Sigmoid colon (tissue), 7 donors: Measurements from ENCODE around the gene PIAS2. TPM values are rescaled to one million over a fixed set of nuclear protein-coding genes. Genes with fewer than 3 reads are reported as not detected.
"Not testable (repeated sequence)": the region's sequence is repeated elsewhere in the genome, so short reads cannot be mapped to it uniquely, and the experiment has no call there.

Source experiments
- DNase-seq: peaks from one replicate; pipeline ENCODE4 v3.0.0-alpha.2; 2019
- H3K27ac ChIP-seq, 4 donors: fragments of 200-600 bp; sonication (generic); one replicate each; pipeline ENCODE4 v1.5.1; 2016 to 2019; ENCODE audit warnings: mild to moderate bottlenecking in 1 of 4
- H3K27me3 ChIP-seq, 3 donors: fragments of 200-600 bp; sonication (generic); one replicate each; pipeline ENCODE4 v1.5.1; 2019; ENCODE audit warnings: mild to moderate bottlenecking in 1 of 3
- H3K36me3 ChIP-seq, 4 donors: fragments of 200-600 bp; sonication (generic); one replicate each; pipeline ENCODE4 v1.5.1; 2016 to 2019
- H3K4me1 ChIP-seq, 4 donors: fragments of 200-600 bp; sonication (generic); one replicate each; pipeline ENCODE4 v1.5.1; 2017 to 2019
- H3K4me3 ChIP-seq, 4 donors: fragments of 200-600 bp; sonication (generic); one replicate each; pipeline ENCODE4 v1.5.1; 2017 to 2019; ENCODE audit warnings: mild to moderate bottlenecking in 2 of 4, moderate library complexity in 1 of 4
- H3K9me3 ChIP-seq, 4 donors: fragments of 200-600 bp in 3 of 4; sonication (generic) in 3 of 4; one replicate each; pipeline versions ENCODE4 v1.5.1 to v1.6.1; 2013 to 2019
- CTCF ChIP-seq, 4 experiments: fragments of 450-650 bp in 3 of 4; fragments of 200-600 bp in 1 of 4; IDR thresholded peaks; one replicate each; pipeline ENCODE4 v1.5.1; 2016 to 2019; ENCODE audit warnings: antibody characterized with exemption in 4 of 4, mild to moderate bottlenecking in 3 of 4, moderate library complexity in 2 of 4
- EP300 ChIP-seq, 4 donors: sonication (generic); formaldehyde crosslinking; IDR thresholded peaks; one replicate each; pipeline ENCODE4 v1.6.1; 2017; ENCODE audit warnings: antibody characterized with exemption in 4 of 4
- POLR2A ChIP-seq, 2 donors: fragments of 450-650 bp; IDR thresholded peaks; one replicate each; pipeline ENCODE4 v1.6.1; 2016; ENCODE audit warnings: antibody characterized with exemption in 2 of 2, mild to moderate bottlenecking in 2 of 2, moderate library complexity in 2 of 2
- POLR2AphosphoS5 ChIP-seq, 4 donors: sonication (generic); formaldehyde crosslinking; IDR thresholded peaks; one replicate each; pipeline ENCODE4 v1.6.1; 2017; ENCODE audit warnings: antibody characterized with exemption in 4 of 4
- WGBS, 2 donors: extraction: QIAGEN DNeasy Blood & Tissue Kit; methylation state at CpG; one replicate each; pipeline ENCODE4 v1.1.7; 2013; 5-methylcytosine and 5-hydroxymethylcytosine counted together
- intact Hi-C: fragments of 100-400 bp; cut with DNase I; formaldehyde crosslinking; loops from one replicate; pipeline ENCODE4 v1.15.1; 2023
- polyA plus RNA-seq, 3 donors: library from polyadenylated mRNA; stranded (reverse); fragments of 200-250 nt; gene quantifications; one replicate each; pipeline ENCODE4 v1.2.3, GENCODE V29; 2013
- total RNA-seq, 4 donors: library from RNA; depleted of rRNA; stranded (reverse); fragments of >200 nt; gene quantifications; one replicate each; pipeline ENCODE4 v1.1.0, GENCODE V29; 2016
- donor health status: healthy with polysubstance abuse.
- donor health status: Bipolar disorder and iron deficiency.
- donor health status: healthy.

Gene PIAS2
- total and polyA plus RNA-seq, 7 donors: 5.5 to 36.6 (median 30.0) TPM

DNA sequence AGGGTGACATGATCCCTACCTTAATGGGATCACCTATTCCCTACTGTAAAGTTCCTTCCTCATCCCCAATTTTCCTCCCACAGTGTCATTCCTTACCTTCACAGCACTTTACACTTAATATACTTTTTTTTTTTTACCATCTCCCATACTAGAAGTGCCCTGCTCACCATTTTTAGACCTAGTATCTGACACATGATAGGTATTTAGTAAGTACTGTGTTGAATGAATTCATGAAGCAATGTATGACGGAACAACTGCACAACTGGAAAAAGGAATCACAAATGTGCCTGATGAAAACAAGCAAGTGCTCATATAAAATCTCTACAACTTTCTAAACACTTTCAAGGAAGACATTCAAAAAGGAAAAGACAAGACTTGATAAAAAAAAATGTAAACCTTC lies 83.4 kb downstream of the PIAS2 start:
- Histone ChIP-seq H3K4me3 (no peak overlapping the region), H3K27ac (no peak overlapping the region), H3K4me1 (no peaks in the 10 kb centered on the region), H3K27me3 (no peaks in the 10 kb centered on the region), H3K36me3 (peaks cover 0 to 35% (median 3%) of the 10 kb centered on the region in 4 donors), H3K9me3 (no peaks in the 10 kb centered on the region)
- DNase-seq: no peak
- intact Hi-C loops: no loop called here
- TF ChIP-seq POLR2A (IDR thresholded peaks at IDR 0.05) (no peak), EP300 (IDR thresholded peaks at IDR 0.05) (no peak), CTCF (IDR thresholded peaks at IDR 0.05) (no peak), POLR2AphosphoS5 (IDR thresholded peaks at IDR 0.05) (no peak)
- 96 to 100% methylated on average over 1 of the region's 1 CpG for WGBS, 2 donors

DNA sequence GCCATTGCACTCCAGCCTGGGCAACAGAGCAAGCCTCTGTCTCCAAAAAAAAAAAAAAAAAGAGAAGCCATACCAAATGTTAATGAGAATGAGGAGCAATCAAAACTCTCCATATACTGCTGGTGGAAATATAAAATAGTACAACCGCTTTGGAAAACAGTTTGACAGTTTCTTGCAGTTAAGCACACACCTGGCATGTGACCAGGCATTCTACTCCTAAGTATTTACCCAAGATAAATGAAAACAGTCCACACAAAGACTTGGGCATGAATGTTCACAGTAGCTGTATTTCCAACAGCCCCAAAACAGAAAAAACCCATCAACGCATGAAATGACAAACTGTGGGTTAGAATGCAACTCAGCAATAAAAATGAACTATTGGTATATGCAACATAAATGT lies 84.5 kb downstream of the PIAS2 start:
- Histone ChIP-seq H3K4me3 (no peak overlapping the region), H3K27me3 (no peaks in the 10 kb centered on the region), H3K4me1 (no peaks in the 10 kb centered on the region), H3K36me3 (peaks cover 0 to 46% (median 7%) of the 10 kb centered on the region in 4 donors), H3K27ac (no peak overlapping the region), H3K9me3 (no peaks in the 10 kb centered on the region)
- TF ChIP-seq POLR2A (IDR thresholded peaks at IDR 0.05) (no peak), POLR2AphosphoS5 (IDR thresholded peaks at IDR 0.05) (no peak), EP300 (IDR thresholded peaks at IDR 0.05) (no peak), CTCF (IDR thresholded peaks at IDR 0.05) (no peak)
- intact Hi-C loops: no loop called here
- WGBS, 2 donors: 28 to 74% methylated on average over 2 of the region's 2 CpGs
- no peak for DNase-seq

- DNase-seq, H3K4me3 ChIP-seq, H3K27me3 ChIP-seq, H3K4me1 ChIP-seq, intact Hi-C loops, H3K27ac ChIP-seq, H3K9me3 ChIP-seq: not testable (repeated sequence)
- 93 to 95% methylated on average over 5 of the region's 5 CpGs for WGBS, 2 donors
- peaks cover 4 to 50% (median 10%) of the 10 kb centered on the region in 4 donors for H3K36me3 ChIP-seq
Observed at GRCh38 chr18:46832422-46832821, 84.9 kb downstream of the PIAS2 start.

DNA sequence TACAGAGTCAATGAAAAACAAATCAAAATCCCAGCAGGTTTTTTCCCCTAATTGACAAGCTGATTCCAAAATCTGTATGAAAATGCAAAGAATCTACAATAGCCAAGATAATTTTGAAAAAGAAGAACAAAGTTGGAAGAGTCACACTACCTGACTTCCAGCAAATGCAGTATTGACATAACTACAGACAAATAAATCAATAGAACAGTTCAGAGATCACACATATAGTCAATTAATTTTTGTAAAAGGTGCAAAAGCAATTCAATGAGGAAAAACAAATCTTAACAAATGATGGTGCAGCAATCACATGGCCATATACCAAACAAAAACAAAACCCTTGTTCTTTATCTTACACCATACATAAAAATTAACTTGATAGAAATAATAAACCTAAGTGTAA lies 85.9 kb downstream of the PIAS2 start:
- H3K36me3 ChIP-seq: peaks cover 5 to 58% (median 16%) of the 10 kb centered on the region in 4 donors
- no peaks in the 10 kb centered on the region for H3K27me3 ChIP-seq
- H3K9me3 ChIP-seq: no peaks in the 10 kb centered on the region
- no peak overlapping the region for H3K27ac ChIP-seq
- TF ChIP-seq POLR2AphosphoS5 (IDR thresholded peaks at IDR 0.05) (no peak), EP300 (IDR thresholded peaks at IDR 0.05) (no peak), CTCF (IDR thresholded peaks at IDR 0.05) (no peak), POLR2A (IDR thresholded peaks at IDR 0.05) (no peak)
- no peak for DNase-seq
- intact Hi-C loops: no loop called here
- no peaks in the 10 kb centered on the region for H3K4me1 ChIP-seq
- no peak overlapping the region for H3K4me3 ChIP-seq

GRCh38 chr18:46830633-46831032 lies 86.7 kb downstream of the PIAS2 start:
- Histone ChIP-seq H3K4me1 (no peaks in the 10 kb centered on the region), H3K27ac (no peak overlapping the region), H3K4me3 (no peak overlapping the region), H3K27me3 (no peaks in the 10 kb centered on the region), H3K9me3 (no peaks in the 10 kb centered on the region), H3K36me3 (peaks cover 5 to 58% (median 18%) of the 10 kb centered on the region in 4 donors)
- intact Hi-C loops: no loop called here
- no peak for DNase-seq
- TF ChIP-seq POLR2A (IDR thresholded peaks at IDR 0.05) (no peak), POLR2AphosphoS5 (IDR thresholded peaks at IDR 0.05) (no peak), CTCF (IDR thresholded peaks at IDR 0.05) (no peak)
